Stimulated activated CD8-positive, alpha-beta memory T cell treated with anti-CD3 and anti-CD28 coated beads, Interleukin-12 subunit alpha, Interleukin-12 subunit beta, amount 100 ng/mL, for 24 hours (primary cell): Measurements from ENCODE around the gene ISCA2.
A peak's percentile ranks its signal among the peaks of the same experiment; 100 is the strongest.
"Not testable (repeated sequence)": the region's sequence is repeated elsewhere in the genome, so short reads cannot be mapped to it uniquely, and the experiment has no call there.

Experiments
- DNase-seq: peaks from one replicate; pipeline ENCODE4 v3.0.0-alpha.2; 2020; ENCODE audit errors: extremely low read depth

The ISCA2 gene, protein sequence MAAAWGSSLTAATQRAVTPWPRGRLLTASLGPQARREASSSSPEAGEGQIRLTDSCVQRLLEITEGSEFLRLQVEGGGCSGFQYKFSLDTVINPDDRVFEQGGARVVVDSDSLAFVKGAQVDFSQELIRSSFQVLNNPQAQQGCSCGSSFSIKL

DNA sequence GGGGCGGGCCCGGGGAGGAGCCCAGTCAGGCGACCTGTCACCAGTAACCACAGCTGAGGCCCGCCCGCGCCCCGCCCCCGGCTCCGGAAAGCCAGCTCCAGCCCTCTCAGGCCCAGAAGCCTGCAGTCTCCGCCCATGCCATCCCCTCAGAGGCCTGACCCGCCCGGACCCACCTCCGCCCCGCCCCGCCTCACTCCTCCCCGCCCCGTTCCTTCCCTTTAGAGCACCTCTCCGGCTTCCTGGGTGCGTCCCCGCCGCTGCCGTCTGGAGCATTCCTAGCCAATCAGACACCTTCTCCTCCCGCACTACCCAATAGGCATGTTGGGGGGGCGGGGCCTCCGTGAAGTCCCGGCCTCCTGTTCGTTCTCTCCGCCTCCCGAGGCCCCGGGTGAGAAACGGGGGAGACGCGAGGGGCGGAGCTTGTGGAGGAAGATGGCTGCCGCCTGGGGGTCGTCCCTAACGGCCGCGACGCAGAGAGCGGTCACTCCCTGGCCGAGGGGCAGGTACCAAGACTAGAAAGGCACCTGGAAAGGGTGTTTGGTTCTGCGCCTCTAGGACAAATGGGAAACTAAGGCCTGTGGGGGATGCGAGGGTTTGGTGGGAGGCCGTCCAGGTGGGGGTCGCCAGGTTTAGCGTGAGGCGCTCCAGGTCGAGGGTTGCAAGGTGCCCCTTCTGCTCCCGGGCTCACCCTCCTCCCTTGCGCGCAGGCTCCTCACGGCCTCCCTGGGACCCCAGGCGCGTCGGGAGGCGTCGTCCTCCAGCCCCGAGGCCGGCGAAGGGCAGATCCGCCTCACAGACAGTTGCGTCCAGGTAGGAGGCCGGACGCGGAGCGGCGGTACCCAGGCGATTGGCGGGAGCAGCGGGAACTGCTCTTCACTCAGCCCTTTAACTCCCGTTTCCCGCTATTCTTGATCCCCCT lies at the start of gene ISCA2:
Gene ISCA2, plus strand, starts transcription at position 423 of the 919 bp plus-strand sequence. Its CDS starts 10 bp downstream, at position 433.
- peak; percentile 100 for DNase-seq

DNA sequence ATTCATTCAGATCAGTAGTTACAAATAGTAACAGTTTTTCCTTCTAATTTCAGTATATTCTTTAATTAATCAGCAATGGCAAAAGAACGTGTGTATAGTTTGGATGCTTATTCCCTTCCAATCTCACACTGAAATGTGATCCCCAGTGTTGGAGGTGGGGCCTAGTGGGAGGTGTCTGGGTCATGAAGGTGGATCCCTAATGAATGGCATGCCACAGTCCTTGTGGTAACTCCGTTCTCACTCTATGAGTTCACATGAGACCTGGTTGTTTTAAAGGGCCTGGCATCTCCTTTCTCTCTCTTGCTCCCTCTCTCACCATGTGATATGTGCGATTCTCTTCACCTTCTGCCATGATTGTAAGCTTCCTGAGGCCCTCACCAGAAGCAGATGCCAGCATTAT lies 48.7 kb upstream of the ISCA2 start:
- DNase-seq: no peak

DNA sequence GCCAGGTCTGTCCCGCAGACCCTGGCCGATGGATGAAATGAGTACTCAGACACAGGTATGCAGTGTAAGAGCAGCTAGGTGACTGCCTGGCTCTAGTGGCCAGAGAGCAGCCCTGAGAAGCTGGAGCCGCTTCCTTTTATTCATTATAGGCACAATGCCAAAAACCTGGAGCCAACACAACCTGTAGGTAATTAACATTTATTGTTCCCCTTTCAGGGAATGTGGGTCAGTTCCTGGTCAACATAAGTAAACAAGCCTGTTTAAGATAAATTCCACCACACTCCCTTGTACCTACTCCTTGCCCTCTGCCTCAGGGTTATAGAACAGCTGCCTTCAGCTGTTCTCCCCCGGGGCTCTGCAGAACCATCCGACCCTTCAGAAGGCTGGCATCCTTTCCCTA lies 39.2 kb upstream of the ISCA2 start:
- not testable (repeated sequence) for DNase-seq

DNA sequence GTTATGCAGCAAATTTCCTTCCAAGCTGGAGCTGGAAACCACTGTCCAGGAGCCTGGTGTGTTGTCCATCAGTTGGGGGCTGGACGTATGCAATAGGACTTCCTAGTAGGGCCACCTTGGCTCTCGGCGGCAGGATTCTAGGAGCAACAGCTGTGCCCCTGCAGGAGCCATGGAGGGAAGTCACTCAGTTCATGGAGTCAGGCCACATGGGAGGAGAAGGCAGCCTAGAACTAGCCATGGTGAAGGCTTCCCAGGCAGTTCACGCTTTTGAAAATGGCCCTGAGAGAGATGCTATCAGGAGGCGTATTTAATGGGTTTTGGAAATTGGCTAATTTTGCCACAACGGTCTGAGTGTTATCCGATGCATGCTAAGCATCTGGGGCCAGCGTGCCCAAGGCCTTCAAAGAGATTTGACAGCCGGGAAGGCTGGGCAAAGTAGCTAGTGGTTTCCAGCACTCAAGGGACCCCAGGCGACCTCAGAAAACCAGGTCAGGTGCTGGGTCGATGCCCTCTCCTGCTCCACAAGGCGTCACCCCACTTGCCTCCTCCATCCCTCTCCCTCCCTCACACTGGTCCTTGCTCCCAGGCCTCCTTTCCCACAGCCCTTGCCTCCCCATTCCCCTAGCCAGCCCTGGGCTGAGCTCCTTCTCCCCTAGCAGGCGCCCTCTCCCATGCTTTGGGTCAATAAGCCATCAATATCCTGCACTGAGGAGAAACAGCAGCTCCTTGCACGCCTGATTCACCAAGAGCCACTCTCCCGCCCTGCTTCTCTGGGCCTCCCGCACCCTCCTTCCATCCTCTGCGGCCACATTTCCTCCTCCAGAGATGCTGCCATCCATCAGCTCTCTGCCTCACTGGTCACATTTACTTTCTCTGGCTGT lies 36.6 kb upstream of the ISCA2 start:
- DNase-seq: no peak

DNA sequence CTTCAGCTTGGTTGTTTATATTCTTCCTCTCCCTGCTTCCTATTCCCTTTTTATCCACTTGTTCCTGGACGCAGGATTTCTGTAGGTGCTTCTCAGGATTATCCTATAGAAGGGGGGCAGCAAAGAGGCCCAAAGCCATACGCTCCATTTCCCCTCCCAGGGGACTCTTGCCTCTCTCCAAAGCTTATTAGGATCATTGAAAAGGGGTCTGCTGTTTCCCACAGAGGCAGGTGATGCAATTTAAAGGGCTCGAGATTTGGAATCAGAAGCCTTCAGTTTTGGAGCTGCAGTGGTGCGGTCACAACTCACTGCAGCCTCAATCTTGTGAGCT lies 36.0 kb upstream of the ISCA2 start:
- no peak for DNase-seq

DNA sequence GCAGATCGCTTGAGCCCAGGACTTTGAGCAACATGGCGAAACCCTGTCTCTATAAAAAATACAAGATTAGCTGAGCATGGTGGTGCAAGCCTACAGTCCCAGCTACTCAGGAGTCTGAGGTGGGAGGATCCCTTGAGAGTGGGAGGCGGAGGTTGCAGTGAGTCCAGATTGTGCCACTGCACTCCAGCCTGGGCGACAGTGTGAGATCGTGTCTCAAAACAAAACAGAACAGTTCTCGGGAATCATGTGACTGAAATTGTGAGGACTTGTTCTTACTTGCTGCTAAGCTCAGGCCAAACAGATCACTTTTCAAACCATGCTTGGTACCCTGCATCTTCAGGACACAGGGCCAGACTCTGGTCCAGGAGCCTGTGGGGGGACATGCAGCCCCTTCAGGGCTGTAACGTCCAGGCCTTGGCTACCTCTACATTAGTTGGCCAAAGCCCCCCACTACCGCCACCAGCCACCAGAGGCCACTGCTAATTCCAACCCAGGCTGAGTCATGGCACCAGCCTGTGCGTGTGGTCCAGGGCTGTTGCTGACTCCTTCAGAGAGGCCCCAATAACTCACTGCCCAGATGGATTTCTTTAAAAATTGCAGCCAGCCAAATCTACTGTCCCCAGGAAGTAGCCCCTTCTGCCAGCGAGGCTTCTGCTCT lies 34.1 kb upstream of the ISCA2 start:
- DNase-seq: no peak

DNA sequence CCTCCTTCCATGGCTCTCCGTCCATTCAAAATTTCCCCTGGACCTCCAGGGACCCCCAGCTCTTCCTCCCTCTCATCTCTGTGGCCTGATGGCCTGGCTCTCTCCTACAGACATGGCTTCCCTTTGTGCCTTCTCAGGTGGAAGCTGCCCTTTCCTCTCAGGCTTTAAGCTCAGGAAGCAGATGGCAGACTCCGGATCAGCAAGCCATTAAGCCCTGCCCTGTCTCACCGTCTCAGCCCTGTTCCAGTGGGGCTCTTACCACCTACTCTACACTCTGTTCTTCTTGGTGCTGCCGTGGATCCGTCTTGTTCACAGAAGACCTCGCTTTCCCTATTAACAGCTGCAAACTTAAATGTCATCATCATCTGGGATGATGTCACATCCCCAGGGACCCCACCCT lies 33.6 kb upstream of the ISCA2 start:
- no peak for DNase-seq

DNA sequence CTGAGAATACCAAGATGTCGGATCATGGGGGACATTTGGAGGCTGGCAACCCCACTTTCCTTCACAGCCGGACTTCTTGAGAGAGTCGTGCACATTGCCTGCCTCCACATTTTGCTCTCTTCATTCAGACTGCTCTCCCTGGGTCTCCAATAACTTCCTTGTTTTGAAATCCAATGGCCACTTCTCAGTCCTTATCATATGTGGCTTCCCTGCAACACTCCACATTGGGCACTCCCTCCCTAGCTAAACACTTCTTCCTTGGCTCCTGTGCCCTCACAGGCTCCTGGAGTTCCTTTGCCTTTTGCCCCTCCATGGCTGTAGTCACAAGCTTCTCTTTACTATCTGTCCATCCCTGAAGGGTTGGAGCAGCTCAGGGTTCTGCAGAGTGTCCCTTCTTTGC lies 30.6 kb upstream of the ISCA2 start:
- DNase-seq: no peak

DNA sequence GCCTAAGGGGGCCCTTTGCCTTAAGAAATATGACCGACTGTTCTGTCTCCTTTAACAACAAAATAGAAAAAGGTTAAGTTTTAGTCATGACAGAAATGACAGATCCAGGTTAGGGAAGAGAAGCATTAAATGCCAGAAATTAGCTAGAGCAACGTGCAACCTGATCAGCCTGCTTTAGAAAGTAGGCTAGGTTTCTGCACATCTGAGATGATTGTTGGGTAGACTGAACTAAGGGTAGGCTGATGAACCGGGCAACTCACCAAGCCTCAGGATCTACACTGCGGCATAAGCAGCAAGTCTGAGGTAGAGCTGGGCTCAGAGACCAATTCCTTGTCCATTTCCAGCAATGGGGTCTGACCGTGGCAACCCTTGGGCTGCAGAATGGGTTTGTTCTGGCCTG lies 29.9 kb upstream of the ISCA2 start:
- DNase-seq: no peak

DNA sequence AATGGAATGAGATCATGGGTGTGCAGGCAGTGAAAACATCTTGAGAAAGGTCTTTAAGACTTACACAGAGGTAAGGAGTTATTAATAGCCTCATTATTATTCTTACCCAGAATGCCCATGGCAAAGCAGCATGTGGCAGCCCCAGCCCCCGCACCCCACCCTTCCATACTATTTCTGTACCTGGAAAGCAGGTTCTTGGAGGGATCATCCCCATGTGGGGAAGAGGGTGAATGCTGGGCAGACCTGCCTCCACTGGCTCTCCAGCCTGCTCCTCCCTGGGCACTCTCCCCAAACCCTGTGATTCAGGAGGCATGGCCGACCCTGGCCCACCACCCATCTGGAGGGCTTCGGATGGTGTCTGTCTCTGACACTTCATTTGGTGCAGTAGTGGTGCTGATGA lies 28.8 kb upstream of the ISCA2 start:
- no peak for DNase-seq

DNA sequence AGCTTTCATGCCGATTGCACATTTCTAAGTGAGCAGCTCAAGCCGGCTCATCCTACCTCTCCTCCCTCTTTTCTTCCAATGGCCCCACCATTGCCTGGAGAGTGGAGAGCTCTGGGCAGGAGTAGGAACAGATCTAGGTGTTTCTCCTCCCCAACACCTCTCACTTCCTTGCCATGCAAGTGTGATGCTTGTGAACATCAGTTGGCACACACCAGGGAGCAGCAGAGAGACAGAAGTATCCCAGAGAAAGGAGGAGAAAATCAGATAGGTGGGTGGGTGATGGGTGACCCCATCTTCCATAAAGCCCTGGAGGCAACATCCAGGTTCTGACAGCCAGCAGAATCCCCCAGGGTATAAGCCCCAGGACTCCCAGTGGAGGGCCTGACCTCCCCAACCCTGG lies 28.2 kb upstream of the ISCA2 start:
- no peak for DNase-seq

DNA sequence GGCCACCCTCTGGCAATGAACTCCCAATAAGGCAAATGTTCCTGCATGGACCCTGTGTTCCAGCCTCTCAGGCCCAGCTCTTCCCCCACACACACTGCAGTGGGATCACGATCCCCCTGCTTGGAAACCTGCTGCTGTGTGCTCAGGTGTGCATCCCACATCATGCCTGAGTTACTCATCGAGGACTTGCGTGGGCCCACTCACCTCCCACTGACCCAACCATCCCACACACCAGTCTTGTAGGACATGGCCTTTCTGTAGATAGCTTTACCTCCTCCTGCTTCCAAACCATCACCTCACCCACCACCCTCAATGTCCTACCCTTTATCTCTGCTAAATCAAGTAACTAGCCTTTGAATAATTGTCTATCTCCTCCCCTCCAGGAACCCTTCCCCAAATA lies 25.1 kb upstream of the ISCA2 start:
- DNase-seq: no peak

DNA sequence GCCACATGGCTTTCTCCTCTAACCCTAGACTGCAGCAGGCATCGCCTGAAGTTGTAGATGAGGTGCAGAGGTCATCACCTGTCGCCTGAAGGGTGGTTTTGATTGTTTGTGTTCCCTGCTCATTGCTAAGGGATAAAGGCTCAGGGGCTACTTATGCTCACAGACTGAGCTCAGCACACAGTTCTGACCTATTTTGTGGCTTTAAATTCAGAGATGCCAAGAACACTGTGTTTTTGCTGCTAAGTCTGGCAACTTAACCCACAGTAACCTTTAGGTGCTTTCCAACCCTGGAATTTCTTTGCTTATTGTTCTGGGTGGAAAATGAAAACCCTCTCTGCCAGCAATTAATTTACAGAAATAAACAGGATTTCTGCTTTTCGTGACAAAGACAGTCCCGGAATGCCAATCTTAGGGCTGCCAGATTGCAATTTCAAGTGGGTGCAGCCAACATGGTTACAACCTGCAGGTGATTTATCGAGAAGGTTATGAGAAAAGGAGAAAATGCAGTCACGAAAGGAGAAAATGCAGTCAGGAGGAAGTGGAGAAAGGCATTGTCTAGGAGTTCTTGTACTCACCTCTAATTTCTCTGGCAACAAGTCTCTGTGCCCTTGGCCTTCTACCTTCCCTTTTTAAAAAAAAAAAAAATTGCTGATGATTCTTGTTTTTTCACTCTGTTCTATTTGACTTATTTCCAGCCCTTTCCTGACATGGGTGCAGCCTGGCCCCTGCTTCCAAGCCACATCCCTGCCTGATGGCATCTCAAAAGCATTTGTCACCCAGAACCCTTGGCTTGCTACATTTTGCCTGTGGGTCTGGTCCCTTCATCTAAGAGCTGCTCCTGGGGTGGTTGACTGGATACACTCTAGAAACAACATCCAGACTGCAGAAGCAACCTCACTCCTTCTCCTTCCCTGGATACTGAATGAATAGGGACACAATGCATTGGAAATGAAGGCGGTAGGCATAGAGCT lies 23.7 kb upstream of the ISCA2 start:
- DNase-seq: no peak

DNA sequence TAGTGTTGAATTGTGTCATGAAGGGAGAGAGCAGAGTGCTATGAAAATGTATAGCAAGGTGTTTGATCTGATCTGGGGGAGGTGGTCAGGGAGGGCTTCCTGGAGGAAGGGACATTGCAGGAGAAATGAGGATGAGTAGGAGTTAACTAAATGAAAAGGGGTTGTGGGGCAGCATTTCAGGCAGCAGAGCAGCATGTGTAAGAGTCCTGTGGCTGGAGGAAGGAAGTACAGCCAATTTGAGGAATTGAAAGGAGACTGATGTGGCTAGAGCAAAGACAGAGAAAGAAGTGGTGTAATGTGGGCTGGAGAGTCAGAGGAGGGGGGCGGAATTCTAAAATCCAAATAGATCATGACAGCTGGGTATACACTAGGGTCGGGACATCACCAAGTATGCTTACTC lies 21.0 kb upstream of the ISCA2 start:
- DNase-seq: no peak

DNA sequence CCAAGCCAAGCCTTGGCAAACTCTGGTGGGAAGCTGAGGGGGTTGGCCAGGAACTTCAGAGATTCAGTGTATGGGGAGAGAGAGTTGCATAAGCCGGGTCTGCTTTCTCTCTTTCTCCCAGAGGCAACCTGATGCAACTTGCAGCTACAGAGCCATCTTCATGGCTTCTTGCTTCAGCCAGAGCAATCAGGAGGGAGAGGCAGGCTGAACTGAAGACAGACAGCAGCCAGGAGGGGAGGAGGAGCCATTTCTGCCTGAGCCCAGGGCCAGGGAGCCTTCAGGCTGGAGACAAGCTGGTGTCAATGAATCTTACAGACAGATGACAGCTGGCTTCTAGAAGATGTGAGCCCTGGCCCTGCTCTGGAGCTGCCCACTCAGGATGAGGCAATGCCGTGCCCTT lies 19.2 kb upstream of the ISCA2 start:
- DNase-seq: no peak

DNA sequence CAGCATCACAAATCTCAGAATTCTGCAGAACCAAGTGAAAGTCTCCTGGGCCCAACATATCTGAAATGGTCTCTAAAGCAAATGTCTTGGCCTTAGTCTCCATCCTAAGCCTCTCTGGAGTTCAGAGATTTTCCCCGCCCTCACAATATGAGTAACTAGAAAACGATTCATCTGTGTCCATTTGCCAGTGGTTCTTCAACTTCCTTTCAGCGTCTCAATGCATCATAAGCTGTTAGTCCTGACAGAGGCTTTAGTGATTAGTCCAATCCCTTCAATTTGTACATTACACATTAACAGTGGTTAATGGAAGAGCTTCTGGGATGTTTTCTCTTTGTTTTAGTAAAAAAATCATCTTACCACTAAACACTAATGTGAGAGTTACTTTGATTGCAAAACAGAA lies 17.9 kb upstream of the ISCA2 start:
- no peak for DNase-seq

DNA sequence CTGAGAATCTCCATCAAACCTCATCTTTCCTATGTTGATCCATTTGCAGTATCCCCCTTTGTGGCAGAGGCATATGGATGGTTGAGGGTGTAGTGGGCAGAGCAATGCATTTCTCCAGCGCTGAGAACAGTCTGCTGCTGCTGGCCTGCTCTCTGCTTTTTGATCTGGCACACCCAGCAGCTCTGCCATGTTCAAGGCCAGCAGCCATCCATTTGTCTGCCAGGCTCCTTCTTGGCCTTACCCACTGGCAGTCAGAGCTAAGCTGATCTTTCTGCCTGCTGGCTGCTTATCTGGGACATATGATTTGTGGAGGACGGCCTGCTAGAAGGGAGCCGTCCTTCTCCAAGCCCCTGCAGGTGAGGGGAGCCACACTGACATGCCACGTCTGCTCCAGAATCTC lies 17.5 kb upstream of the ISCA2 start:
- DNase-seq: no peak

DNA sequence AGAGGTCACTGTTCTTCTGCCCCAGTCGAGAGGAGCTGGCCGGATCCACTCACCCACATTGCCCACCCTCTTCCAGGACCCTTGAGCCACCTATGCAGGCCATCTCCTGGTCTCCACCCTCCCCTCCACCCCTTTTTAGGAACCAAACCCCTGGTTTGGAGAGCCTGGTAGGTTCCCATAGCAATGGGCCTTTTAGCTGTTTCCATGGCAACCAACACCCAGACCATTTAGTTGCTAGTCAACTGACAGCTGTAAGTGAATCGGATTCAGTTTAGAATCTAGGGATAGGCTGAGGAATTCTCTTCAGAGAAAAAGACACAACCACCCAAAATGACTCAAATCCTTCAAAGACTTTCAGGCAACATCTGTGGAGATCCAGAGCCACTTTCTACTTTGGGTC lies 17.0 kb upstream of the ISCA2 start:
- no peak for DNase-seq

DNA sequence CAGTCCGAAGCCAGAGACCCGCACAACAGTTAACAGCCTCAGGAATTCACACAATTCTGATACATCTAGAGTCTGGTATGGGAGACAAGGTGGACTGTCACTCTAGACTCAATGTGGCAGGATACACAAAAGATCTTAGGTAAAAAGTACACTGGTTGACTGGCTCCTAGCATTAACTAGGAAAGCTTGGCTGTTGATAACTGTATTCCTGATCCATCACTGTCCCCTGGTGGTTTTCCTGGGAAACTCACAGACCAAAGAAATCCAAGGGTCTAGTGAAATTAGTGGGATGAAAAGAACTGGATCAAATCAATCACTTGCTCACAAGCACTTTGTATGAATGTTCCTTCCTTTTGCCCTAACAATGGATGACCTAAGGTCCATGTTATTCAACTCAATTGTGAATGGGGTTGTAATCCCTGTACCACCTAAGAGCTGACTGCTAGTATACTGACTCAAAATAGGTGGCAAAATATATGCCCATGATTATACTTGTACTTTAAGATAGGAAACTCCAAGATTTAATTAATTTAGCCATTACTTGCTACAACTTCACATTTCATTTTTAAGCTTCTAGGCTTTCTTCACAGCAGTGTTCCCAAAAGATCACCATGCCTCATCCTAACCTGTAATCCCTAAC lies 14.4 kb upstream of the ISCA2 start:
- DNase-seq: no peak

DNA sequence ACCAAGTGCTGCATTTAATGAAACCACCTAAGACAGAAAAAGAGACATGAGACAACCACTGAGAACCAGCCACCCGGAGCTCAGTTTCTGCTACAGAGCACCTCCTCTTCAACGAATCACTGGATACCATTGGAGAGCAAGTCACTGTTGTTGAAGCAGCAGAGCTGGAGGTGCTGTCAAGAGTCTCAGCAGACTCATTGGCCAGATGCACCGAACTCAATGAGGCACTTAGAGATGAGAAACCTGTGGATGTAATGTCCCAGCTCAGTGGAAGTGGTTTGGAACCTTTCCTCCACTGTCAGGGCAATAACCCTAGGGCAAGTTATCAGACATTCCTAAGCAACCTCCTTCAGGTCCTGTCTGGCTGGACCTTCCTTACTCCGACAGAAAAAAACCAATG lies 13.5 kb upstream of the ISCA2 start:
- DNase-seq: no peak
